KMS-11 (cell line): Measurements from ENCODE around the gene FERD3L.

ENCODE experiments used
- H2AFZ ChIP-seq: fragments of 200-600 bp; sonication (generic); 2 replicates; pipeline ENCODE4 v1.6.1; 2016; ENCODE audit warnings: antibody characterized with exemption, mixed run types, low read depth
- H3K27ac ChIP-seq: fragments of 200-600 bp; sonication (generic); 2 replicates; pipeline ENCODE4 v1.6.1; 2016; ENCODE audit warnings: mild to moderate bottlenecking, mixed run types
- H3K27me3 ChIP-seq: fragments of 200-600 bp; sonication (generic); 2 replicates; pipeline ENCODE4 v1.6.1; 2017; ENCODE audit warnings: mild to moderate bottlenecking, low read depth, mixed run types, moderate library complexity; ENCODE audit not compliant: insufficient read depth
- H3K36me3 ChIP-seq: fragments of 200-600 bp; sonication (generic); 2 replicates; pipeline ENCODE4 v1.6.1; 2017; ENCODE audit warnings: mild to moderate bottlenecking, mixed run types; ENCODE audit not compliant: insufficient read depth
- H3K4me1 ChIP-seq: fragments of 200-600 bp; sonication (generic); 2 replicates; pipeline ENCODE4 v1.6.1; 2016; ENCODE audit warnings: mild to moderate bottlenecking, low read depth, mixed run types; ENCODE audit not compliant: poor library complexity, severe bottlenecking
- H3K4me2 ChIP-seq: fragments of 200-600 bp; sonication (generic); 2 replicates; pipeline ENCODE4 v1.7.0; 2016; ENCODE audit warnings: mild to moderate bottlenecking, mixed run types
- H3K4me3 ChIP-seq: fragments of 200-600 bp; sonication (generic); IDR thresholded peaks from 2 replicates; pipeline ENCODE4 v1.6.1; 2017; ENCODE audit warnings: low read depth, low read length, mixed read lengths; ENCODE audit not compliant: insufficient read depth
- H3K79me2 ChIP-seq: fragments of 200-600 bp; sonication (generic); 2 replicates; pipeline ENCODE4 v1.6.1; 2016; ENCODE audit warnings: low read depth, mixed run types; ENCODE audit not compliant: insufficient read depth
- H3K9ac ChIP-seq: fragments of 200-600 bp; sonication (generic); 2 replicates; pipeline ENCODE4 v1.6.1; 2016; ENCODE audit warnings: mild to moderate bottlenecking, mixed run types
- H4K20me1 ChIP-seq: fragments of 200-600 bp; sonication (generic); 2 replicates; pipeline ENCODE4 v1.6.1; 2016; ENCODE audit warnings: mild to moderate bottlenecking, mixed run types; ENCODE audit not compliant: insufficient read depth
- TF ChIP-seq, protein P1 (sequence below): fragments of 200-600 bp; sonication (generic); conservative IDR thresholded peaks from 2 replicates; pipeline ENCODE4 v1.6.1; 2017; ENCODE audit warnings: low read depth, mild to moderate bottlenecking, antibody characterized with exemption, low read length, moderate library complexity, mixed read lengths

FERD3L gene

DNA sequence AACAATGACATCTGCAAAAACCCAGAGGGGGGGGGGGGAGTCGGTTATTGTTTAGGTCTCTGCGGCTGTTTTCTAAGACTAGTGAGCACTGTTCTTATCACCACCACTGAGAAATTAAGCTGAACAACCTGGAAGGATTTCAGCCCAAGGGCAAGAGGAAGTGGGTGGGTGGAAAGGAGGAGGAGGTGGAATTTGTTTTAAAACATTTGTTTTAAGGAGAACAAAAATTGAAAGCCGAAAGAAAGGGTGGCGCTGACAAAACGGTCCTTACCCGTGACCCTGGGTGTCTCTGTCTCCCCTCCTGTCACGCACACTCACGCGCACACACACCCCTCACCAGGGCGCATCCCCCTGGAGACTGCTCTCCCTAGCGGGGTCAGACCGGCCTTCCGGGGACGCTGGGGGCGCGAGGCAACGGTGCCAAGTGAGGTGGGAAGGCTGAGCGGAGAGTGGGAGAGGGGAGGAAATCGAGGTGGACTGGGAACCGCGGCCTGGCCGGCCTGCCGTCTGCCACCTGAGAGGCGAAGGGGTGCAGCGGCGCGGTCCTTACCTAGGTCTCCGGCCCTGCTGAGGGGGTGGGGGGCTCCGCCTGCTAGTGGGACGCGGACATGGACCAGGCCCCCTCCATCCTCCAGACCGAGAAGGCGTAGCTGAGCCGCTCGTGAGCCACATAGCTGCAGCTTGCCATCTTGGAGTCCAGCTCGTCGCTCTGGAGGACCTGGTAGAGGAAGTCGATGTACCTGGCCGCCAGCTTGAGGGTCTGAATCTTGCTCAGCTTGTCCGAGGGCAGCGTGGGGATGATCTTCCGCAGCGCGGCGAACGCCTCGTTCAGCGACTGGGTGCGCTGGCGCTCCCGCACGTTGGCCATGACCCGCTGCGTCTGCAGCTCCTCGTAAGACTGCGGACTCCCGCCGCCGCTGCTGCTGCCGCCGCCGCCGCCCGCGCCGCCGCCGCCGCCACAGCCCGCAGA, 28.8 kb downstream of the FERD3L start:
- TF ChIP-seq, protein P1, sequence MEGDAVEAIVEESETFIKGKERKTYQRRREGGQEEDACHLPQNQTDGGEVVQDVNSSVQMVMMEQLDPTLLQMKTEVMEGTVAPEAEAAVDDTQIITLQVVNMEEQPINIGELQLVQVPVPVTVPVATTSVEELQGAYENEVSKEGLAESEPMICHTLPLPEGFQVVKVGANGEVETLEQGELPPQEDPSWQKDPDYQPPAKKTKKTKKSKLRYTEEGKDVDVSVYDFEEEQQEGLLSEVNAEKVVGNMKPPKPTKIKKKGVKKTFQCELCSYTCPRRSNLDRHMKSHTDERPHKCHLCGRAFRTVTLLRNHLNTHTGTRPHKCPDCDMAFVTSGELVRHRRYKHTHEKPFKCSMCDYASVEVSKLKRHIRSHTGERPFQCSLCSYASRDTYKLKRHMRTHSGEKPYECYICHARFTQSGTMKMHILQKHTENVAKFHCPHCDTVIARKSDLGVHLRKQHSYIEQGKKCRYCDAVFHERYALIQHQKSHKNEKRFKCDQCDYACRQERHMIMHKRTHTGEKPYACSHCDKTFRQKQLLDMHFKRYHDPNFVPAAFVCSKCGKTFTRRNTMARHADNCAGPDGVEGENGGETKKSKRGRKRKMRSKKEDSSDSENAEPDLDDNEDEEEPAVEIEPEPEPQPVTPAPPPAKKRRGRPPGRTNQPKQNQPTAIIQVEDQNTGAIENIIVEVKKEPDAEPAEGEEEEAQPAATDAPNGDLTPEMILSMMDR: no peak
- no peaks in the 10 kb centered on the region for H3K27me3 ChIP-seq
- H4K20me1 ChIP-seq: no peaks in the 10 kb centered on the region
- peak overlapping the region; percentile 53 for H3K27ac ChIP-seq
- peak overlapping the region; percentile 70 for H3K4me2 ChIP-seq
- H3K79me2 ChIP-seq: peaks cover 25% of the 10 kb centered on the region
- H3K4me1 ChIP-seq: peaks cover 17% of the 10 kb centered on the region
- peak overlapping the region; percentile 92 for H2AFZ ChIP-seq
- H3K36me3 ChIP-seq: no peaks in the 10 kb centered on the region
- no peak overlapping the region for H3K4me3 ChIP-seq
- H3K9ac ChIP-seq: peak overlapping the region; percentile 75

DNA sequence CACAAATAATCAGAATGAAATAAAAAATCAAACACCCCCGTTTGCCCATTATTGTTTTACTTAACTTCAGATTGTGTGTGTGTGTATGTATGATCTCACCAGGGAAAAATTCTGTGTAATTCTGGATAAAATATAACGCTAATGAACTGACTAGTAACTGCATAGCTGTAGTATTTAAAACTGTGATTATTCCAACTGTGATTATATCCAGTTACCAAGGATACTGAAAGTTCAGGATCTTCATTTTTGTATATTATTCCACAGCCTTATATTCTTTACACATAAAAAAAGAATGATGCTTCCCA, 30.7 kb downstream of the FERD3L start:
- no peaks in the 10 kb centered on the region for H3K27me3 ChIP-seq
- TF ChIP-seq, protein P1: no peak
- no peak overlapping the region for H3K9ac ChIP-seq
- H2AFZ ChIP-seq: no peak overlapping the region
- H3K4me1 ChIP-seq: peaks cover 17% of the 10 kb centered on the region
- H4K20me1 ChIP-seq: no peaks in the 10 kb centered on the region
- no peak overlapping the region for H3K4me3 ChIP-seq
- H3K36me3 ChIP-seq: no peaks in the 10 kb centered on the region
- H3K4me2 ChIP-seq: peak overlapping the region; percentile 70
- peaks cover 25% of the 10 kb centered on the region for H3K79me2 ChIP-seq
- no peak overlapping the region for H3K27ac ChIP-seq

DNA sequence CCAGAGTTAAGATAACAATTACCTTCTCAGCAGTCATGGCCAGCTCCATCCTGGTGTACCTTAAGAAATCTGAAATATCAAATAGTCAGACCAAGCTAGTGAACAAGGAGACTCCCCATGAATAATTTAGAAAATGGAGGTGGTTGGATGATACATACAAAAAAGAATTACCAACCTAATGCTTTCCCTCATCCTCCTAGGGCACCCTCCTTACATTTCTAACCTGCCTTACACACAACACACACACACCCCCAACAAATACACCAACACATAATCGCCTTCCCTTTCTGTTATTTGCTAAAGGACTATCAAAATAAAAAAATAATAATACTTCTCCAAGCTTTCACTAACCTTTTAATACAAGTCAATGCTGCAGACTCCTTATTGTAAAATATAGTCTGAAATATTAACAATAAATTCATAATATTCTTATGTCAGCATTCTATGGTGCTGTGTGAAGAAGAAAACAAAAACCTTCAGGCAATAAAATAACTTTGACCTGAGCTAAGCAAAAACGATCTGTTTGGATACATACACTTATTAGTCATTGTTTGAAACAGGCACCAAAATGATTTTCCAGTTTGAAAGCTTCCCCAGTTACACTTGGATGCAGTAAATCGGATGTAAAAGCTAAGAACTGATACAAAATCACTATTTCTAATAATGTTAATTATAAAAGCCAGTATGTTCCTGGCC, 31.2 kb downstream of the FERD3L start:
- no peak overlapping the region for H3K9ac ChIP-seq
- TF ChIP-seq, protein P1: no peak
- H3K27me3 ChIP-seq: no peaks in the 10 kb centered on the region
- H3K4me3 ChIP-seq: no peak overlapping the region
- no peaks in the 10 kb centered on the region for H4K20me1 ChIP-seq
- H3K4me2 ChIP-seq: peak overlapping the region; percentile 70; the same call in 1 of the 2 replicates
- peaks cover 25% of the 10 kb centered on the region for H3K79me2 ChIP-seq
- H3K36me3 ChIP-seq: no peaks in the 10 kb centered on the region
- no peak overlapping the region for H3K27ac ChIP-seq
- H2AFZ ChIP-seq: no peak overlapping the region
- H3K4me1 ChIP-seq: peaks cover 17% of the 10 kb centered on the region

DNA sequence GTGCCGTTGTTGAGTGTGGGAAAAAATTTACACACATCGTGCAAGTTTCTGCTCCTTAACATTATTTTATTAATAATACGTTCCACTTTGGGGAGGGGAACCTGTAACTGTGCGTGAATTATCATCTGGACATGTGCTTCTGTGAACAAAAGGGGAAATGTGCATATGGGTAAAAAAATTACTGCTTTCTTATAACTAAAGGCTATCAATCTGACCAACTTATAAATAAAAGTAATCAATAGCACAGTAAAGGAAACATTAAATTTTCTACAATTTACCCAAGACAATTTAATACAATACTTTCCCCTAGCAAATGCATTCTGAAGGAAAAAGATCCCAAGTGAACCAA, 32.2 kb downstream of the FERD3L start:
- no peaks in the 10 kb centered on the region for H4K20me1 ChIP-seq
- H3K4me3 ChIP-seq: no peak overlapping the region
- no peaks in the 10 kb centered on the region for H3K27me3 ChIP-seq
- no peak overlapping the region for H2AFZ ChIP-seq
- H3K79me2 ChIP-seq: peaks cover 25% of the 10 kb centered on the region
- no peak overlapping the region for H3K27ac ChIP-seq
- peaks cover 17% of the 10 kb centered on the region for H3K4me1 ChIP-seq
- TF ChIP-seq, protein P1: no peak
- H3K36me3 ChIP-seq: no peaks in the 10 kb centered on the region
- H3K4me2 ChIP-seq: no peak overlapping the region
- H3K9ac ChIP-seq: no peak overlapping the region
